Keratinocyte (primary cell): ENCODE results near the gene SH3PXD2B.

Experiments
- CTCF ChIP-seq, 3 experiments: IDR thresholded peaks in 1 of 3; conservative IDR thresholded peaks in 1 of 3; optimal IDR thresholded peaks in 1 of 3; 2 replicates in 2 of 3; 3 replicates in 1 of 3; pipeline versions ENCODE3 to v1.5.1; 2011; ENCODE audit warnings: low read length in 3 of 3, mild to moderate bottlenecking in 3 of 3, moderate library complexity in 2 of 3, control low read depth in 1 of 3, inconsistent platforms in 1 of 3; ENCODE audit not compliant: insufficient read depth in 2 of 3; ENCODE audit errors: extremely low read depth in 1 of 3
- EZH2 ChIP-seq: IDR thresholded peaks from one replicate; pipeline ENCODE4 v1.6.1; 2012; ENCODE audit warnings: inconsistent platforms, mild to moderate bottlenecking, low read length, moderate library complexity

GRCh38 chr5:172302047-172302710 lies 152.1 kb downstream of the SH3PXD2B start:
- TF ChIP-seq CTCF (optimal IDR thresholded peaks at IDR 0.05 in 1 of 3, IDR thresholded peaks at IDR 0.05 in 1 of 3, conservative IDR thresholded peaks at IDR 0.05 in 1 of 3; ENCODE audit: extremely low read depth in 1 of 3, insufficient read depth in 2 of 3, low read length in 3 of 3) (no peak), EZH2 (no peak)
